ENCODE results near the gene ENOPH1.

ENOPH1 gene

DNA sequence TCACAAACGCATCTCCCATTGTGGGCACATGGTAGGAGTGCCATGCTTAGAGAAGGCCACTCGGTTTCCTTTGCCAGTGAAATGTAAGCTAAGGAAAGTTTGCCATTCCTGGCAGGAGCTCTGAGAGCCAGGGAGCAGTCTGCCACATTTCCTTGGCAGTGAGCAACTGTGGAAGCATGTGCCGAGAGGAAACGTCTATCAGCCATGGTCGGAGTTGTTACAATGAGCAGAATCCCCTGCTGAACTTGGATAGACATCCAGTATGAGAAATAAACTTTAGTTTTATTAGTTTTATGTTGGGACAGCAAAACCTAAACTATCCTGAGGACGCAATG lies 51.1 kb downstream of the ENOPH1 start:
- H3K9me3 ChIP-seq (ENCODE audit: control insufficient read depth in 5 of 5, low read length in 5 of 5): no peaks in the 10 kb centered on the region
- H3K9ac ChIP-seq (ENCODE audit: low read length in 5 of 5): no peak overlapping the region
- H3K36me3 ChIP-seq (ENCODE audit: control insufficient read depth in 5 of 5, insufficient read depth in 5 of 5, low read length in 5 of 5): no peaks in the 10 kb centered on the region
- H3K27ac ChIP-seq (ENCODE audit: low read depth, low read length): no peak overlapping the region
- no peaks in the 10 kb centered on the region for H3K27me3 ChIP-seq (ENCODE audit: control insufficient read depth in 5 of 5, insufficient read depth in 4 of 5, low read length in 5 of 5)
- no peak overlapping the region for H3K4me3 ChIP-seq (ENCODE audit: low read depth in 1 of 5, low read length in 5 of 5)
- H3K4me1 ChIP-seq (ENCODE audit: control insufficient read depth in 5 of 5, insufficient read depth in 5 of 5, low read length in 5 of 5): peaks cover 3 to 6% (median 4%) of the 10 kb centered on the region in 5 donors

- Histone ChIP-seq H3K9me3 (ENCODE audit: control insufficient read depth in 5 of 5, low read length in 5 of 5) (no peaks in the 10 kb centered on the region), H3K27me3 (ENCODE audit: control insufficient read depth in 5 of 5, insufficient read depth in 4 of 5, low read length in 5 of 5) (no peaks in the 10 kb centered on the region), H3K9ac (ENCODE audit: low read length in 5 of 5) (no peak overlapping the region), H3K36me3 (ENCODE audit: control insufficient read depth in 5 of 5, insufficient read depth in 5 of 5, low read length in 5 of 5) (no peaks in the 10 kb centered on the region), H3K4me1 (ENCODE audit: control insufficient read depth in 5 of 5, insufficient read depth in 5 of 5, low read length in 5 of 5) (peaks cover 3 to 6% (median 4%) of the 10 kb centered on the region in 5 donors), H3K4me3 (ENCODE audit: low read depth in 1 of 5, low read length in 5 of 5) (no peak overlapping the region), H3K27ac (ENCODE audit: low read depth, low read length) (no peak overlapping the region)
These were observed 52.0 kb downstream of the ENOPH1 start for GRCh38 chr4:82482387-82482786.

GRCh38 chr4:82484996-82485783 lies 54.8 kb downstream of the ENOPH1 start:
- Histone ChIP-seq H3K9ac (ENCODE audit: low read length in 5 of 5) (no peak overlapping the region), H3K36me3 (ENCODE audit: control insufficient read depth in 5 of 5, insufficient read depth in 5 of 5, low read length in 5 of 5) (no peaks in the 10 kb centered on the region), H3K4me3 (ENCODE audit: low read depth in 1 of 5, low read length in 5 of 5) (no peak overlapping the region), H3K27ac (ENCODE audit: low read depth, low read length) (no peak overlapping the region), H3K27me3 (ENCODE audit: control insufficient read depth in 5 of 5, insufficient read depth in 4 of 5, low read length in 5 of 5) (no peaks in the 10 kb centered on the region), H3K4me1 (ENCODE audit: control insufficient read depth in 5 of 5, insufficient read depth in 5 of 5, low read length in 5 of 5) (peaks cover 3 to 6% (median 4%) of the 10 kb centered on the region in 5 donors), H3K9me3 (ENCODE audit: control insufficient read depth in 5 of 5, low read length in 5 of 5) (no peaks in the 10 kb centered on the region)

- no peak overlapping the region for H3K27ac ChIP-seq (ENCODE audit: low read depth, low read length)
- no peak overlapping the region for H3K4me3 ChIP-seq (ENCODE audit: low read depth in 1 of 5, low read length in 5 of 5)
- H3K9me3 ChIP-seq (ENCODE audit: control insufficient read depth in 5 of 5, low read length in 5 of 5): no peaks in the 10 kb centered on the region
- no peak overlapping the region for H3K9ac ChIP-seq (ENCODE audit: low read length in 5 of 5)
- H3K4me1 ChIP-seq (ENCODE audit: control insufficient read depth in 5 of 5, insufficient read depth in 5 of 5, low read length in 5 of 5): peaks cover 3 to 6% (median 4%) of the 10 kb centered on the region in 5 donors
- H3K27me3 ChIP-seq (ENCODE audit: control insufficient read depth in 5 of 5, insufficient read depth in 4 of 5, low read length in 5 of 5): no peaks in the 10 kb centered on the region
- H3K36me3 ChIP-seq (ENCODE audit: control insufficient read depth in 5 of 5, insufficient read depth in 5 of 5, low read length in 5 of 5): no peaks in the 10 kb centered on the region
These were observed 58.7 kb downstream of the ENOPH1 start for GRCh38 chr4:82489076-82489475.

DNA sequence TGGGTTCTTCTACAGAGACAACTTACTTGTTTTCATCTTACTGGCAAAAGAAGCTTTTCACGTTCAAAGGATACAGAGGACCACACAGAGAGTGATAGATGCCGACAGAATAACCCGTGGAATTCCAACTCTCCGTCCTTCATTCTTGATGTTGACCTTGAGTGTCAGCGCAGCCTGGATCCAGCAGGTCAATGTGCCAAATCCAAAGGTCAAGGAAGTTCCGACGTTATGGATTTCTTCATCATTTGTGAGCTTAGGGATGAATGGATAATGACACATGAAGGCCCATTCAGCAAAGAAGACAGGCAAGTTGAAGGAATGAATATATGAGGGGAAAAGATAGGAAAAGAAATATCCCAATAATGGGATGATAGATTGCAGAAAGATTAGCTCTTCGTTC lies 59.6 kb downstream of the ENOPH1 start:
- no peaks in the 10 kb centered on the region for H3K9me3 ChIP-seq (ENCODE audit: control insufficient read depth in 5 of 5, low read length in 5 of 5)
- no peak overlapping the region for H3K4me3 ChIP-seq (ENCODE audit: low read depth in 1 of 5, low read length in 5 of 5)
- peaks cover 1 to 5% (median 3%) of the 10 kb centered on the region in 5 donors for H3K4me1 ChIP-seq (ENCODE audit: control insufficient read depth in 5 of 5, insufficient read depth in 5 of 5, low read length in 5 of 5)
- H3K27ac ChIP-seq (ENCODE audit: low read depth, low read length): no peak overlapping the region
- H3K9ac ChIP-seq (ENCODE audit: low read length in 5 of 5): no peak overlapping the region
- H3K36me3 ChIP-seq (ENCODE audit: control insufficient read depth in 5 of 5, insufficient read depth in 5 of 5, low read length in 5 of 5): peaks cover 0 to 2% (median 0%) of the 10 kb centered on the region in 5 donors
- no peaks in the 10 kb centered on the region for H3K27me3 ChIP-seq (ENCODE audit: control insufficient read depth in 5 of 5, insufficient read depth in 4 of 5, low read length in 5 of 5)

GRCh38 chr4:82491251-82491960 lies 61.0 kb downstream of the ENOPH1 start:
- no peak overlapping the region for H3K9ac ChIP-seq (ENCODE audit: low read length in 5 of 5)
- no peaks in the 10 kb centered on the region for H3K27me3 ChIP-seq (ENCODE audit: control insufficient read depth in 5 of 5, insufficient read depth in 4 of 5, low read length in 5 of 5)
- no peaks in the 10 kb centered on the region for H3K4me1 ChIP-seq (ENCODE audit: control insufficient read depth in 5 of 5, insufficient read depth in 5 of 5, low read length in 5 of 5)
- peaks cover 0 to 4% (median 0%) of the 10 kb centered on the region in 5 donors for H3K36me3 ChIP-seq (ENCODE audit: control insufficient read depth in 5 of 5, insufficient read depth in 5 of 5, low read length in 5 of 5)
- H3K9me3 ChIP-seq (ENCODE audit: control insufficient read depth in 5 of 5, low read length in 5 of 5): no peaks in the 10 kb centered on the region
- no peak overlapping the region for H3K4me3 ChIP-seq (ENCODE audit: low read depth in 1 of 5, low read length in 5 of 5)
- no peak overlapping the region for H3K27ac ChIP-seq (ENCODE audit: low read depth, low read length)

GRCh38 chr4:82493721-82494425 lies 63.5 kb downstream of the ENOPH1 start:
- H3K9ac ChIP-seq (ENCODE audit: low read length in 5 of 5): no peak overlapping the region
- no peaks in the 10 kb centered on the region for H3K27me3 ChIP-seq (ENCODE audit: control insufficient read depth in 5 of 5, insufficient read depth in 4 of 5, low read length in 5 of 5)
- H3K4me1 ChIP-seq (ENCODE audit: control insufficient read depth in 5 of 5, insufficient read depth in 5 of 5, low read length in 5 of 5): no peaks in the 10 kb centered on the region
- H3K27ac ChIP-seq (ENCODE audit: low read depth, low read length): no peak overlapping the region
- H3K9me3 ChIP-seq (ENCODE audit: control insufficient read depth in 5 of 5, low read length in 5 of 5): no peaks in the 10 kb centered on the region
- peaks cover 0 to 4% (median 0%) of the 10 kb centered on the region in 5 donors for H3K36me3 ChIP-seq (ENCODE audit: control insufficient read depth in 5 of 5, insufficient read depth in 5 of 5, low read length in 5 of 5)
- no peak overlapping the region for H3K4me3 ChIP-seq (ENCODE audit: low read depth in 1 of 5, low read length in 5 of 5)

GRCh38 chr4:82495666-82496065 lies 65.3 kb downstream of the ENOPH1 start:
- H3K27ac ChIP-seq (ENCODE audit: low read depth, low read length): no peak overlapping the region
- no peak overlapping the region for H3K4me3 ChIP-seq (ENCODE audit: low read depth in 1 of 5, low read length in 5 of 5)
- no peaks in the 10 kb centered on the region for H3K27me3 ChIP-seq (ENCODE audit: control insufficient read depth in 5 of 5, insufficient read depth in 4 of 5, low read length in 5 of 5)
- no peaks in the 10 kb centered on the region for H3K4me1 ChIP-seq (ENCODE audit: control insufficient read depth in 5 of 5, insufficient read depth in 5 of 5, low read length in 5 of 5)
- no peaks in the 10 kb centered on the region for H3K9me3 ChIP-seq (ENCODE audit: control insufficient read depth in 5 of 5, low read length in 5 of 5)
- peaks cover 0 to 4% (median under 1%) of the 10 kb centered on the region in 5 donors for H3K36me3 ChIP-seq (ENCODE audit: control insufficient read depth in 5 of 5, insufficient read depth in 5 of 5, low read length in 5 of 5)
- no peak overlapping the region for H3K9ac ChIP-seq (ENCODE audit: low read length in 5 of 5)

- H3K27ac ChIP-seq (ENCODE audit: low read depth, low read length): no peak overlapping the region
- H3K36me3 ChIP-seq (ENCODE audit: control insufficient read depth in 5 of 5, insufficient read depth in 5 of 5, low read length in 5 of 5): peaks cover 0 to 4% (median 2%) of the 10 kb centered on the region in 5 donors
- H3K4me1 ChIP-seq (ENCODE audit: control insufficient read depth in 5 of 5, insufficient read depth in 5 of 5, low read length in 5 of 5): no peaks in the 10 kb centered on the region
- H3K4me3 ChIP-seq (ENCODE audit: low read depth in 1 of 5, low read length in 5 of 5): no peak overlapping the region
- no peaks in the 10 kb centered on the region for H3K27me3 ChIP-seq (ENCODE audit: control insufficient read depth in 5 of 5, insufficient read depth in 4 of 5, low read length in 5 of 5)
- H3K9ac ChIP-seq (ENCODE audit: low read length in 5 of 5): no peak overlapping the region
- H3K9me3 ChIP-seq (ENCODE audit: control insufficient read depth in 5 of 5, low read length in 5 of 5): no peaks in the 10 kb centered on the region
These were observed 66.0 kb downstream of the ENOPH1 start for GRCh38 chr4:82496349-82496748.
